IPS DF 6.9 (cell line): ENCODE results near the gene RAB39B.

Experiments used
- DNase-seq: peaks from one replicate; pipeline ENCODE4 v3.0.0-alpha.2; 2013; ENCODE audit warnings: low read depth, low spot score
- H3K27ac ChIP-seq: one replicate; pipeline ENCODE4 v1.5.1; 2013; ENCODE audit warnings: low read length, control low read depth
- H3K27me3 ChIP-seq: 2 replicates; pipeline ENCODE4 v1.6.1; 2013; ENCODE audit warnings: mild to moderate bottlenecking, low read length; ENCODE audit not compliant: control insufficient read depth, insufficient read depth
- H3K36me3 ChIP-seq: 2 replicates; pipeline ENCODE4 v1.6.1; 2013; ENCODE audit warnings: low read length; ENCODE audit not compliant: control insufficient read depth, insufficient read depth
- H3K4me1 ChIP-seq: 2 replicates; pipeline ENCODE4 v1.6.1; 2013; ENCODE audit warnings: low read length; ENCODE audit not compliant: control insufficient read depth, insufficient read depth
- H3K4me3 ChIP-seq: 2 replicates; pipeline ENCODE4 v1.5.1; 2013; ENCODE audit warnings: mild to moderate bottlenecking, low read length
- H3K9me3 ChIP-seq: 2 replicates; pipeline ENCODE4 v1.6.1; 2013; ENCODE audit warnings: low read length, inconsistent platforms; ENCODE audit not compliant: control insufficient read depth, insufficient read depth
- WGBS: extraction: QIAGEN DNeasy Blood & Tissue Kit; methylation state at CpG from one replicate; pipeline ENCODE4 v1.1.7; 2013; ENCODE audit warnings: mixed read lengths, missing lambda C conversion rate; ENCODE audit not compliant: insufficient read length, insufficient coverage; 5-methylcytosine and 5-hydroxymethylcytosine counted together

RAB39B gene

GRCh38 chrX:155216179-155216939 is 47.9 kb downstream of the RAB39B start, which contains the start of gene VBP1:
TSS of gene VBP1 (plus strand) at chrX:155216460. CDS start at chrX:155216483, 23 bp downstream.
- DNase-seq: peak; percentile 75
- Histone ChIP-seq H3K36me3 (no peaks in the 10 kb centered on the region), H3K9me3 (no peaks in the 10 kb centered on the region)

GRCh38 chrX:155215443-155216178 is 48.7 kb downstream of the RAB39B start:
- Histone ChIP-seq H3K4me3 (peak overlapping the region; percentile 21; the same call in 1 of the 2 replicates), H3K27me3 (no peaks in the 10 kb centered on the region), H3K4me1 (no peaks in the 10 kb centered on the region), H3K9me3 (no peaks in the 10 kb centered on the region), H3K27ac (no peak overlapping the region), H3K36me3 (no peaks in the 10 kb centered on the region)
- DNase-seq: no peak
- WGBS: no CpG with 5 or more reads among the region's 15 CpGs

More at GRCh38 chrX:155216179-155216939, 47.9 kb downstream of the RAB39B start, which contains the start of gene VBP1:
- WGBS: no CpG with 5 or more reads among the region's 53 CpGs
- H3K27ac ChIP-seq: no peak within 1 kb of the TSS
- H3K27me3 ChIP-seq: no peaks in the 10 kb centered on the region
- H3K4me1 ChIP-seq: no peaks in the 10 kb centered on the region
- H3K4me3 ChIP-seq: peak within 1 kb of the TSS; percentile 86; the same call in 1 of the 2 replicates

- Histone ChIP-seq H3K27ac (no peak overlapping the region), H3K4me3 (no peak overlapping the region), H3K9me3 (no peaks in the 10 kb centered on the region), H3K27me3 (no peaks in the 10 kb centered on the region), H3K36me3 (no peaks in the 10 kb centered on the region), H3K4me1 (no peaks in the 10 kb centered on the region)
- no peak for DNase-seq
- no CpG with 5 or more reads among the region's 4 CpGs for WGBS
These were observed 50.6 kb downstream of the RAB39B start for GRCh38 chrX:155213731-155214130.

GRCh38 chrX:155211208-155211607 is 53.1 kb downstream of the RAB39B start:
- Histone ChIP-seq H3K27ac (no peak overlapping the region), H3K4me1 (no peaks in the 10 kb centered on the region), H3K4me3 (no peak overlapping the region), H3K36me3 (no peaks in the 10 kb centered on the region), H3K9me3 (no peaks in the 10 kb centered on the region), H3K27me3 (no peaks in the 10 kb centered on the region)
- no CpG with 5 or more reads among the region's 3 CpGs for WGBS
- no peak for DNase-seq
